NT2/D1 (cell line): ENCODE results near the gene ANKS3.

Source experiments
- SUZ12 ChIP-seq: IDR thresholded peaks from 2 replicates; pipeline ENCODE4 v1.6.1; 2011; ENCODE audit not compliant: insufficient read length, insufficient read depth; ENCODE audit errors: extremely low read depth
- YY1 ChIP-seq: IDR thresholded peaks from 2 replicates; pipeline ENCODE4 v1.6.1; 2011; ENCODE audit not compliant: insufficient read length, insufficient read depth
- ZNF274 ChIP-seq: IDR thresholded peaks from 2 replicates; pipeline ENCODE4 v1.6.1; 2011; ENCODE audit warnings: mild to moderate bottlenecking, low read depth, low read length

DNA sequence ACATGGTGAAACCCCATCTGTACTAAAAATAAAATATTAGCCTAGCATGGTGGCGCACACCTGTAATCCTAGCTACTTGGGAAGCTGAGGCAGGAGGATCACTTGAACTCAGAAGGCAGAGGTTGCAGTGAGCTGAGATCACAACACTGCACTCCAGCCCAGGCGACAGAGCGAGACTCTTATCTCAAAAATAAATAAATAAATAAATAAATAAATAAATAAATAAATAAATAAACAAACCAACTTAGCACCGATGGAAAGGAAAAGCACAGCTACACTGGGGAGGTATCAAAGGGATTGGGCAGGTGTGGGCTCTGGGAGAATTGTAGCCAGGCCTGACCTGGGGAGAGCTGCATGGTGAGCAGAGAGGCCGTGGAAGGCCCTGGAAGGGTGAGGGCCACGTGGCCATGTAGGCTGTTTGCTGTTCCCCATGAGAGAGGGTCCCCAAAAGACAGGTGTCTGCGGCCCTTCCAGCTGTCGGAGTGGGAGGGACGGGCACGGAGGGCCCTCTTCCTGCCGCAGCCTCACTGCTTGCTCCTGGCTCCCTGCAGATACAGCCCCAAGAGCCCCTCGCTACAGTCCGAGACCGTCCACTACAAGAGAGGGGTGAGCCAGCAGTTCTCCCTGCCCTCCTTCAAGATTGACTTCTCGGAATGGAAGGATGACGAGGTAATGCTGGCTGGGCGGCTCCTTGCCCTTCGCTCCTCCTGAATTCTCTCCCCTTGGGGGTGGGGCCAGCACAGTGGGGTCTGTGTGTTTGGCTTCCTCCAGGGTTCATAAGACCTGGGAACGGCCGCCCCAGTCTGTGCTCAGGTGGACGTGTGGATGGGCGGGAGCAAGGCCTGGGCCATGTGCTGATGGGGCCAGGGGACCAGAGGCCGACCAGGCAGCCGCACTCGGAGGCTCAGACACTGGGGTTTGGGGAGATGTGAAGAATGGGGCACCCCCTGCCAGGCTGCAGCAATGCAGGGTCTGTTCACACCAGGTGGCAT, 77.1 kb downstream of the ANKS3 start:
- no peak for TF ChIP-seq ZNF274
- TF ChIP-seq YY1: no peak
- TF ChIP-seq SUZ12: no peak
